ENCODE measurements around the gene GALT.

Gene GALT

DNA sequence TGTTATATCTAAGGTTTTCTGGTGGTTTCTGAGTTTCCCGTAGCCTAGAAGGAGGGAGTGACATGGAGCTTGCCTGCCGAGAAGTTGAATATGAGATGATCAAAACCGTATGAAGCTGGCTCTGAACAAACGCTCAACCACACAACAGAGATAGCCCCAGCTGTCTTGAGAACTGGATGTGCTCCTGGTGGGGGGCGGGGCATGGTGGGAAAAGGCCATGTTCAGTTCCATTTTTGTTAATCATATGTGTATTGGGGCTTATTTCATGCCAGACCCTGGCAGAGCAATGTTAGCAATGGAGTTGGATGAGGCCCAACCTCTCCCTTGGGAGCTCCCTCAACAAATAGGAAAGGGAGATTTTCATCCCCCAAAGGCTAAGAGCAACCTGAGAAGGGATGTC, 39.8 kb downstream of the GALT start:
- H3K79me2 ChIP-seq (ENCODE audit: control insufficient read depth, low read length) = no peaks in the 10 kb centered on the region
- H3K9me3 ChIP-seq (ENCODE audit: control insufficient read depth, insufficient read depth, low read length) = no peaks in the 10 kb centered on the region
- no peaks in the 10 kb centered on the region for H3K4me1 ChIP-seq (ENCODE audit: control insufficient read depth, low read length)
- H3K9me2 ChIP-seq (replicated peaks; ENCODE audit: control insufficient read depth, low read length) = no peaks in the 10 kb centered on the region
- H3K27ac ChIP-seq (ENCODE audit: low read depth, low read length) = no peak overlapping the region
- no peaks in the 10 kb centered on the region for H3F3A ChIP-seq (ENCODE audit: control insufficient read depth, insufficient read depth)
- no peaks in the 10 kb centered on the region for H3K36me3 ChIP-seq (ENCODE audit: control insufficient read depth, low read length)
- no peaks in the 10 kb centered on the region for H4K20me1 ChIP-seq (ENCODE audit: control insufficient read depth, insufficient read depth, low read depth, low read length)
- TF ChIP-seq, protein P1, sequence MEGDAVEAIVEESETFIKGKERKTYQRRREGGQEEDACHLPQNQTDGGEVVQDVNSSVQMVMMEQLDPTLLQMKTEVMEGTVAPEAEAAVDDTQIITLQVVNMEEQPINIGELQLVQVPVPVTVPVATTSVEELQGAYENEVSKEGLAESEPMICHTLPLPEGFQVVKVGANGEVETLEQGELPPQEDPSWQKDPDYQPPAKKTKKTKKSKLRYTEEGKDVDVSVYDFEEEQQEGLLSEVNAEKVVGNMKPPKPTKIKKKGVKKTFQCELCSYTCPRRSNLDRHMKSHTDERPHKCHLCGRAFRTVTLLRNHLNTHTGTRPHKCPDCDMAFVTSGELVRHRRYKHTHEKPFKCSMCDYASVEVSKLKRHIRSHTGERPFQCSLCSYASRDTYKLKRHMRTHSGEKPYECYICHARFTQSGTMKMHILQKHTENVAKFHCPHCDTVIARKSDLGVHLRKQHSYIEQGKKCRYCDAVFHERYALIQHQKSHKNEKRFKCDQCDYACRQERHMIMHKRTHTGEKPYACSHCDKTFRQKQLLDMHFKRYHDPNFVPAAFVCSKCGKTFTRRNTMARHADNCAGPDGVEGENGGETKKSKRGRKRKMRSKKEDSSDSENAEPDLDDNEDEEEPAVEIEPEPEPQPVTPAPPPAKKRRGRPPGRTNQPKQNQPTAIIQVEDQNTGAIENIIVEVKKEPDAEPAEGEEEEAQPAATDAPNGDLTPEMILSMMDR (IDR thresholded peaks at IDR 0.05; ENCODE audit: low read depth, low read length, poor library complexity, severe bottlenecking) = no peak
- H3K4me3 ChIP-seq (ENCODE audit: low read length) = no peak overlapping the region
- H3K4me2 ChIP-seq (ENCODE audit: low read length) = no peak overlapping the region
- no peaks in the 10 kb centered on the region for H3K27me3 ChIP-seq (ENCODE audit: control insufficient read depth, low read length)

DNA sequence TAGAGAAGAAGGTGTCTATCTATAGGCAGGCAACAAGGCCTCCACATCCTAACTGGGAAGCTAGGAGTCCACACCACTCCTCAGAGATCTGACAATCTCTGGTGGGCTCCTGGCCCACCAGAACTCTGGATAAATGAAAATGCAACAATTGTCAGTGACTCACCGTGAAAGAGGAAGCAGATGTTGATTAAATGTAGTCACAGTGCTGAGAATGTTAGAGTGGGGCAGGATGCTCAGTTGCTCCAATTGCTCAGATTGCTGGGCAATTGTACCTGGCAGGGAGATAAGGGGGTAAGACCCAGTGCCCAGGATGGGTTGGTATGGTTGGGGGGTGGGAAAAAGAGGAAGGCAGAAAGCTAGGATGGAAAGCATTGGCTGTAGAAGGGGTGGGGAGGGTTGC, 40.3 kb downstream of the GALT start:
- Histone ChIP-seq H3K9me3 (ENCODE audit: control insufficient read depth, insufficient read depth, low read length) (no peaks in the 10 kb centered on the region), H3F3A (ENCODE audit: control insufficient read depth, insufficient read depth) (no peaks in the 10 kb centered on the region), H3K79me2 (ENCODE audit: control insufficient read depth, low read length) (no peaks in the 10 kb centered on the region), H3K9me2 (replicated peaks; ENCODE audit: control insufficient read depth, low read length) (no peaks in the 10 kb centered on the region), H3K4me3 (ENCODE audit: low read length) (no peak overlapping the region), H3K27ac (ENCODE audit: low read depth, low read length) (no peak overlapping the region), H4K20me1 (ENCODE audit: control insufficient read depth, insufficient read depth, low read depth, low read length) (no peaks in the 10 kb centered on the region), H3K36me3 (ENCODE audit: control insufficient read depth, low read length) (no peaks in the 10 kb centered on the region), H3K27me3 (ENCODE audit: control insufficient read depth, low read length) (no peaks in the 10 kb centered on the region), H3K4me1 (ENCODE audit: control insufficient read depth, low read length) (no peaks in the 10 kb centered on the region), H3K4me2 (ENCODE audit: low read length) (no peak overlapping the region)
- TF ChIP-seq, protein P1 (IDR thresholded peaks at IDR 0.05; ENCODE audit: low read depth, low read length, poor library complexity, severe bottlenecking) = no peak

- H3K27me3 ChIP-seq (ENCODE audit: control insufficient read depth, low read length) = peaks cover 2% of the 10 kb centered on the region; the same call in 1 of the 2 replicates
- H3K79me2 ChIP-seq (ENCODE audit: control insufficient read depth, low read length) = no peaks in the 10 kb centered on the region
- H3K4me3 ChIP-seq (ENCODE audit: low read length) = no peak overlapping the region
- H4K20me1 ChIP-seq (ENCODE audit: control insufficient read depth, insufficient read depth, low read depth, low read length) = no peaks in the 10 kb centered on the region
- no peaks in the 10 kb centered on the region for H3F3A ChIP-seq (ENCODE audit: control insufficient read depth, insufficient read depth)
- H3K36me3 ChIP-seq (ENCODE audit: control insufficient read depth, low read length) = no peaks in the 10 kb centered on the region
- TF ChIP-seq EZH2phosphoT487 (IDR thresholded peaks at IDR 0.05; ENCODE audit: borderline replicate concordance, low read length) = no peak
- TF ChIP-seq, protein P1 (IDR thresholded peaks at IDR 0.05; ENCODE audit: low read depth, low read length, poor library complexity, severe bottlenecking) = no peak
- H3K9me2 ChIP-seq (replicated peaks; ENCODE audit: control insufficient read depth, low read length) = no peaks in the 10 kb centered on the region
- no peak overlapping the region for H3K4me2 ChIP-seq (ENCODE audit: low read length)
- no peaks in the 10 kb centered on the region for H3K4me1 ChIP-seq (ENCODE audit: control insufficient read depth, low read length)
- H3K9me3 ChIP-seq (ENCODE audit: control insufficient read depth, insufficient read depth, low read length) = no peaks in the 10 kb centered on the region
- H3K27ac ChIP-seq (ENCODE audit: low read depth, low read length) = no peak overlapping the region
These were observed 41.0 kb downstream of the GALT start for GRCh38 chr9:34687276-34688030.

All from DOHH2 (cell line).